Tibial nerve (tissue), 4 donors: ENCODE results near the gene DLG4. TPM values are rescaled to one million over a fixed set of nuclear protein-coding genes. Genes with fewer than 3 reads are reported as not detected.

Experiments
- DNase-seq, 2 donors: peaks; one replicate each; pipeline ENCODE4 v3.0.0-alpha.2; 2019; ENCODE audit warnings: low spot score in 2 of 2
- H3K27ac ChIP-seq, 4 donors: fragments of 200-600 bp; sonication (generic) in 3 of 4; one replicate each; pipeline ENCODE4 v1.5.1; 2017 to 2019; ENCODE audit warnings: mild to moderate bottlenecking in 1 of 4
- H3K27me3 ChIP-seq, 2 donors: fragments of 200-600 bp; sonication (generic) in 1 of 2; one replicate each; pipeline versions ENCODE4 v1.5.1 to v1.6.0; 2017 to 2019
- H3K36me3 ChIP-seq, 3 donors: fragments of 200-600 bp; sonication (generic); one replicate each; pipeline ENCODE4 v1.5.1; 2018 to 2019
- H3K4me1 ChIP-seq, 4 donors: fragments of 200-600 bp; sonication (generic) in 3 of 4; one replicate each; pipeline ENCODE4 v1.5.1; 2017 to 2019
- H3K4me3 ChIP-seq, 4 donors: fragments of 200-600 bp; sonication (generic) in 3 of 4; one replicate each; pipeline ENCODE4 v1.5.1; 2017 to 2019; ENCODE audit warnings: mild to moderate bottlenecking in 1 of 4, moderate library complexity in 1 of 4
- H3K9me3 ChIP-seq, 4 donors: fragments of 200-600 bp; sonication (generic) in 3 of 4; one replicate each; pipeline ENCODE4 v1.5.1; 2017 to 2019
- CTCF ChIP-seq, 5 experiments: fragments of 200-600 bp in 3 of 5; fragments of 450-650 bp in 2 of 5; sonication (generic) in 3 of 5; IDR thresholded peaks; one replicate each; pipeline ENCODE4 v1.5.1; 2016 to 2019; ENCODE audit warnings: antibody characterized with exemption in 5 of 5, mild to moderate bottlenecking in 3 of 5, moderate library complexity in 2 of 5
- EP300 ChIP-seq, 2 donors: sonication (generic); formaldehyde crosslinking; IDR thresholded peaks; one replicate each; pipeline ENCODE4 v1.6.1; 2017; ENCODE audit warnings: antibody characterized with exemption in 2 of 2, mild to moderate bottlenecking in 1 of 2
- POLR2A ChIP-seq, 2 donors: fragments of 450-650 bp; IDR thresholded peaks; one replicate each; pipeline ENCODE4 v1.6.1; 2017; ENCODE audit warnings: antibody characterized with exemption in 2 of 2, mild to moderate bottlenecking in 2 of 2, moderate library complexity in 2 of 2
- WGBS, 2 donors: methylation state at CpG; one replicate each; pipeline ENCODE4 v1.1.5; 2018; 5-methylcytosine and 5-hydroxymethylcytosine counted together
- total RNA-seq, 4 donors: library from RNA; depleted of rRNA; stranded (reverse); fragments of >200 nt; gene quantifications; one replicate each; pipeline ENCODE4 v1.1.0, GENCODE V29; 2016

The DLG4 gene
- total RNA-seq, 4 donors from 2014 or later: 7.3 to 22.8 (median 16.1) TPM

GRCh38 chr17:7179317-7180254 is 40.0 kb downstream of the DLG4 start, which contains the start of gene ASGR1:
Gene ASGR1, minus strand, starts transcription at chr17:7179370. Its CDS starts 807 bp downstream, at chr17:7178563.
- Histone ChIP-seq H3K9me3 (no peaks in the 10 kb centered on the region), H3K4me1 (peaks cover 0 to 18% (median 4%) of the 10 kb centered on the region in 4 donors), H3K36me3 (no peaks in the 10 kb centered on the region), H3K4me3 (no peak within 1 kb of the TSS), H3K27me3 (peaks cover 0 to 34% of the 10 kb centered on the region in 2 donors), H3K27ac (no peak within 1 kb of the TSS)
- TF ChIP-seq POLR2A (IDR thresholded peaks at IDR 0.05): no peak
- TF ChIP-seq EP300 (IDR thresholded peaks at IDR 0.05): no peak
- no peak for TF ChIP-seq CTCF (IDR thresholded peaks at IDR 0.05)
- 61 to 64% methylated on average over 20 of the region's 20 CpGs for WGBS, 2 donors
- DNase-seq: no peak

- DNase-seq: no peak
- 76 to 81% methylated on average over 11 of the region's 11 CpGs for WGBS, 2 donors
- H3K9me3 ChIP-seq: no peaks in the 10 kb centered on the region
- TF ChIP-seq POLR2A (IDR thresholded peaks at IDR 0.05) (no peak), CTCF (IDR thresholded peaks at IDR 0.05) (no peak), EP300 (IDR thresholded peaks at IDR 0.05) (no peak)
- H3K36me3 ChIP-seq: no peaks in the 10 kb centered on the region
- peaks cover 0 to 41% of the 10 kb centered on the region in 2 donors for H3K27me3 ChIP-seq
- no peak overlapping the region for H3K27ac ChIP-seq
- H3K4me3 ChIP-seq: no peak overlapping the region
- H3K4me1 ChIP-seq: peaks cover 0 to 23% (median 5%) of the 10 kb centered on the region in 4 donors
Measured at GRCh38 chr17:7178973-7179316, 40.7 kb downstream of the DLG4 start.

- peaks cover 0 to 50% of the 10 kb centered on the region in 2 donors for H3K27me3 ChIP-seq
- no peak overlapping the region for H3K27ac ChIP-seq
- 6 to 9% methylated on average over 18 of the region's 18 CpGs for WGBS, 2 donors
- no peaks in the 10 kb centered on the region for H3K36me3 ChIP-seq
- no peak for DNase-seq
- peaks cover 0 to 27% (median 6%) of the 10 kb centered on the region in 4 donors for H3K4me1 ChIP-seq
- H3K4me3 ChIP-seq: peak overlapping the region in 2 of 4 donors; percentile 2 to 37
- no peak for TF ChIP-seq CTCF (IDR thresholded peaks at IDR 0.05)
- no peak for TF ChIP-seq POLR2A (IDR thresholded peaks at IDR 0.05)
- TF ChIP-seq EP300 (IDR thresholded peaks at IDR 0.05): no peak
- H3K9me3 ChIP-seq: no peaks in the 10 kb centered on the region
Measured at GRCh38 chr17:7177954-7178477, 41.6 kb downstream of the DLG4 start.

- TF ChIP-seq POLR2A (IDR thresholded peaks at IDR 0.05): no peak
- no peak for TF ChIP-seq EP300 (IDR thresholded peaks at IDR 0.05)
- TF ChIP-seq CTCF (IDR thresholded peaks at IDR 0.05): peak; percentile 72 to 85 (median 81)
- Histone ChIP-seq H3K4me3 (peak overlapping the region in 2 of 4 donors; percentile 2 to 37), H3K36me3 (no peaks in the 10 kb centered on the region), H3K4me1 (peaks cover 0 to 27% (median 6%) of the 10 kb centered on the region in 4 donors), H3K27ac (no peak overlapping the region), H3K9me3 (no peaks in the 10 kb centered on the region), H3K27me3 (peaks cover 0 to 51% of the 10 kb centered on the region in 2 donors)
- peak; percentile 24 to 60 for DNase-seq
- WGBS, 2 donors: 2 to 4% methylated on average over 22 to 31 of the region's 31 CpGs
Measured at GRCh38 chr17:7177191-7177953, 42.3 kb downstream of the DLG4 start.
